ENCODE data around the gene BLVRA.

Gene BLVRA

GRCh38 chr7:43750016-43750887 is 8.2 kb upstream of the BLVRA start:
- DNase-seq = no peak

GRCh38 chr7:43752411-43752810 is 6.1 kb upstream of the BLVRA start:
- no peak for DNase-seq

- no peak for DNase-seq
These were observed 5.1 kb upstream of the BLVRA start for GRCh38 chr7:43753271-43753810.

GRCh38 chr7:43753843-43754242 is 4.6 kb upstream of the BLVRA start:
- DNase-seq = no peak

- DNase-seq = no peak
These were observed 3.9 kb upstream of the BLVRA start for GRCh38 chr7:43754596-43754995.

GRCh38 chr7:43756368-43757072 is 2.0 kb upstream of the BLVRA start:
- DNase-seq = no peak

GRCh38 chr7:43757073-43757720 is 1.3 kb upstream of the BLVRA start:
- DNase-seq = no peak

GRCh38 chr7:43758822-43759683 is 573 bp downstream of the BLVRA start:
- DNase-seq = no peak

- no peak for DNase-seq
These were observed 2.4 kb downstream of the BLVRA start for GRCh38 chr7:43760861-43761260.

- no peak for DNase-seq
These were observed 2.9 kb downstream of the BLVRA start for GRCh38 chr7:43761382-43761781.

GRCh38 chr7:43761938-43762692 is 3.6 kb downstream of the BLVRA start:
- no peak for DNase-seq

GRCh38 chr7:43763183-43763582 is 4.7 kb downstream of the BLVRA start:
- DNase-seq = no peak

GRCh38 chr7:43764039-43764761 is 5.7 kb downstream of the BLVRA start:
- no peak for DNase-seq

- no peak for DNase-seq
These were observed 6.5 kb downstream of the BLVRA start for GRCh38 chr7:43764807-43765491.

- no peak for DNase-seq
These were observed 8.1 kb downstream of the BLVRA start for GRCh38 chr7:43766564-43766963.

GRCh38 chr7:43767311-43767710 is 8.8 kb downstream of the BLVRA start:
- DNase-seq = no peak

- DNase-seq = no peak
These were observed 9.9 kb downstream of the BLVRA start for GRCh38 chr7:43768201-43768886.

- no peak for DNase-seq
These were observed 10.4 kb downstream of the BLVRA start for GRCh38 chr7:43768887-43769272.

GRCh38 chr7:43769281-43769680 is 10.8 kb downstream of the BLVRA start:
- DNase-seq = no peak
